ENCODE results near the gene PLSCR3.

PLSCR3 gene

GRCh38 chr17:7405350-7406234 is 11.3 kb upstream of the PLSCR3 start:
- no peak for DNase-seq

GRCh38 chr17:7404737-7405349 is 10.5 kb upstream of the PLSCR3 start:
- DNase-seq, result peak; percentile 72

- peak; percentile 94 for DNase-seq
These were observed 9.8 kb upstream of the PLSCR3 start, which contains the start of gene TMEM256 for GRCh38 chr17:7403977-7404736. Gene TMEM256, minus strand, starts transcription at chr17:7404097. Its CDS starts 13 bp downstream, at chr17:7404084.

- no peak for DNase-seq
These were observed 9.3 kb upstream of the PLSCR3 start for GRCh38 chr17:7403727-7403976.

GRCh38 chr17:7403043-7403726 is 8.9 kb upstream of the PLSCR3 start:
- DNase-seq, result no peak

- no peak for DNase-seq
These were observed 4.3 kb upstream of the PLSCR3 start for GRCh38 chr17:7398612-7399011.

GRCh38 chr17:7396147-7396546 is 1.8 kb upstream of the PLSCR3 start:
- no peak for DNase-seq

- DNase-seq, result peak; percentile 70
These were observed 493 bp downstream of the PLSCR3 start for GRCh38 chr17:7393613-7394451.

GRCh38 chr17:7392696-7393612 is 1.4 kb downstream of the PLSCR3 start:
- DNase-seq, result no peak

- no peak for DNase-seq
These were observed 3.0 kb downstream of the PLSCR3 start for GRCh38 chr17:7391307-7391706.

- DNase-seq, result no peak
These were observed 4.1 kb downstream of the PLSCR3 start for GRCh38 chr17:7389924-7390910.

GRCh38 chr17:7388856-7389255 is 5.5 kb downstream of the PLSCR3 start:
- no peak for DNase-seq

GRCh38 chr17:7384489-7385081 is 9.7 kb downstream of the PLSCR3 start:
- no peak for DNase-seq

GRCh38 chr17:7383742-7384488 is 10.4 kb downstream of the PLSCR3 start:
- peak; percentile 76 for DNase-seq

GRCh38 chr17:7383371-7383741 is 11.0 kb downstream of the PLSCR3 start:
- DNase-seq, result no peak

- no peak for DNase-seq
These were observed 11.4 kb downstream of the PLSCR3 start for GRCh38 chr17:7382901-7383300.

- no peak for DNase-seq
These were observed 13.3 kb downstream of the PLSCR3 start, which contains the start of gene TNK1 for GRCh38 chr17:7380855-7381683. Gene TNK1, plus strand, starts transcription at chr17:7381089. Its CDS starts 1,838 bp downstream, at chr17:7382927.

- no peak for DNase-seq
These were observed 14.0 kb downstream of the PLSCR3 start for GRCh38 chr17:7380321-7380720.
